CD4-positive, alpha-beta T cell (primary cell): ENCODE data around the gene PITRM1. TPM values are rescaled to one million over a fixed set of nuclear protein-coding genes. Genes with fewer than 3 reads are reported as not detected.

Source experiments
- ATAC-seq: fragments of 200-7000 bp; cut with Tn5 transposase; one replicate; pipeline ENCODE4 v1.10.0; 2022; ENCODE audit warnings: mild to moderate bottlenecking; ENCODE audit not compliant: poor library complexity
- CTCF ChIA-PET: fragments of 350-600 bp; sonication (Branson Sonifier 250); formaldehyde crosslinking; loops from one replicate; lab custom pipeline; 2021; ENCODE audit warnings: antibody characterized with exemption, inconsistent platforms; lab: Charles Lee
- POLR2A ChIA-PET: fragments of 350-600 bp; sonication (Branson Sonifier 250); formaldehyde crosslinking; loops from one replicate; lab custom pipeline; 2021; ENCODE audit warnings: antibody characterized with exemption, inconsistent platforms; lab: Charles Lee
- DNase-seq, 14 experiments: peaks; one replicate each; pipeline ENCODE4 v3.0.0-alpha.2; 2013 to 2020; ENCODE audit warnings: mixed read lengths in 2 of 14
- H3K27ac ChIP-seq, 2 donors: one replicate each; pipeline versions ENCODE4 v1.5.1 to v1.7.0; 2013; ENCODE audit warnings: low read length in 2 of 2, low read depth in 1 of 2, mild to moderate bottlenecking in 1 of 2
- H3K27me3 ChIP-seq, 2 experiments: 1 replicate in 1 of 2; 2 replicates in 1 of 2; pipeline versions ENCODE4 v1.6.1 to v1.7.0; 2013; ENCODE audit warnings: low read length in 2 of 2, control low read depth in 1 of 2, mild to moderate bottlenecking in 1 of 2, moderate library complexity in 1 of 2; ENCODE audit not compliant: insufficient read depth in 2 of 2, control insufficient read depth in 1 of 2
- H3K36me3 ChIP-seq: one replicate; pipeline ENCODE4 v1.6.1; 2013; ENCODE audit warnings: low read length, control low read depth; ENCODE audit not compliant: insufficient read depth
- H3K4me1 ChIP-seq: one replicate; pipeline ENCODE4 v1.6.1; 2013; ENCODE audit warnings: low read length, control low read depth; ENCODE audit not compliant: insufficient read depth
- H3K4me3 ChIP-seq: one replicate; pipeline ENCODE4 v1.5.1; 2013; ENCODE audit warnings: mild to moderate bottlenecking, low read length, moderate library complexity
- H3K9me3 ChIP-seq, 2 experiments: 1 replicate in 1 of 2; 2 replicates in 1 of 2; pipeline versions ENCODE4 v1.6.1 to v1.7.0; 2013; ENCODE audit warnings: low read length in 2 of 2, mild to moderate bottlenecking in 2 of 2, control low read depth in 1 of 2, moderate library complexity in 1 of 2; ENCODE audit not compliant: control insufficient read depth in 1 of 2, insufficient read depth in 1 of 2
- H3K27ac Mint-ChIP-seq: one replicate; pipeline ENCODE4 v1.8.0; 2020; ENCODE audit warnings: mixed read lengths
- H3K27me3 Mint-ChIP-seq: one replicate; pipeline ENCODE4 v1.8.0; 2021; ENCODE audit warnings: mixed read lengths
- H3K36me3 Mint-ChIP-seq: one replicate; pipeline ENCODE4 v1.8.0; 2021; ENCODE audit warnings: low read depth, mixed read lengths
- H3K4me1 Mint-ChIP-seq: one replicate; pipeline ENCODE4 v1.8.0; 2021; ENCODE audit warnings: low read depth, mixed read lengths
- H3K4me3 Mint-ChIP-seq: one replicate; pipeline ENCODE4 v1.8.0; 2020; ENCODE audit warnings: mild to moderate bottlenecking, mixed read lengths
- H3K9me3 Mint-ChIP-seq: one replicate; pipeline ENCODE4 v1.8.0; 2020; ENCODE audit warnings: mixed read lengths
- intact Hi-C, 2 experiments: fragments of 100-400 bp; cut with DNase I in 1 of 2; cut with micrococcal nuclease in 1 of 2; formaldehyde crosslinking; loops; one replicate each; pipeline versions ENCODE4 v1.15.1 to v1.9.0; 2023 to 2025; cut with DNase I, micrococcal nuclease
- total RNA-seq, 174 experiments: library from RNA in 2 of 174; stranded (reverse) in 2 of 174; gene quantifications; one replicate each; pipeline ENCODE4 v1.2.3 and lab custom pipeline; 2021 to 2026
- TF ChIP-seq, protein P1 (sequence below): fragments of 200-600 bp; IDR thresholded peaks from one replicate; pipeline ENCODE4 v1.8.0; 2022; ENCODE audit warnings: antibody characterized with exemption, mild to moderate bottlenecking

PITRM1 gene
- total RNA-seq, 2 experiments from 2014 or later: 76.7 to 77.8 TPM

DNA sequence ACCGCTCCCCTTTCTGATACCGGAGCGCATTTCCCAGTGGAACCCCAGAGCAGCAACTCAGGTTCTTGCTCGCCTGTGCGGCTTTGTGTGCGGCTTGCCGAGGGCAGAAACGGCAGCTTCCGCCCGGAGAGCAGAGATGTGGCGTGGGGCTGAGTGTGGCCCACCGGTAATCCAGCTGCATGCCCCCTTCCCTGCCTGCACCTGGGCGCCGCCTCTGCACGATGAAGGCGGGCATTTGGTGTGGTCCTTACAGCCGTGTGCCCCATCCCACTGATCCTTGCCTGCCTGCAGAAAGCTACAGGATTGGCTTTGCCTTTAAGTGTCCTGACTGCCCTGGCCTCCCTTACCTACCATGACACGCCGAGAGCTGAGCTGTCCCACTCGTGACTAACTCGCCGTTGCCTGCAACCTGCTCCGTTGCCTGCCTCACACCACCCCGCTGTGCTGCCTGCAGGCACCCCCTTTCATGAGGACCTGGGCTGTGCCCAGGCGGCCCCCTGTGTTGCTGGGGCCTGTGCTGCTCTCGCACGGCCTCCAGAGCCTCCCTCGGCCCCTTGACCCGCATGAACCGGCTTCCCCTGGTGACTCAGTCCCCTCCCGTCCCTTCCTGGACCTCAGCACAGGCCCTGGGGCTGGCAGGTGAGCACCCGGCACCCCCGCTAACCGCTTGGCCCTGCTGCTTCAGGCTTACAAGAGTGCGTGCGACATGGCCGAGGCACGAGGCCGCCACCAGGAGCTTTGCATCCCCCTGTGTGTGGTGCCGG, 48.0 kb downstream of the PITRM1 start:
- ATAC-seq: no peak
- H3K4me3 ChIP-seq: no peak overlapping the region
- H3K27me3 Mint-ChIP-seq: no peaks in the 10 kb centered on the region
- no peaks in the 10 kb centered on the region for H3K4me1 Mint-ChIP-seq
- intact Hi-C loops: no loop called here
- POLR2A ChIA-PET: no interaction called here
- TF ChIP-seq, protein P1, sequence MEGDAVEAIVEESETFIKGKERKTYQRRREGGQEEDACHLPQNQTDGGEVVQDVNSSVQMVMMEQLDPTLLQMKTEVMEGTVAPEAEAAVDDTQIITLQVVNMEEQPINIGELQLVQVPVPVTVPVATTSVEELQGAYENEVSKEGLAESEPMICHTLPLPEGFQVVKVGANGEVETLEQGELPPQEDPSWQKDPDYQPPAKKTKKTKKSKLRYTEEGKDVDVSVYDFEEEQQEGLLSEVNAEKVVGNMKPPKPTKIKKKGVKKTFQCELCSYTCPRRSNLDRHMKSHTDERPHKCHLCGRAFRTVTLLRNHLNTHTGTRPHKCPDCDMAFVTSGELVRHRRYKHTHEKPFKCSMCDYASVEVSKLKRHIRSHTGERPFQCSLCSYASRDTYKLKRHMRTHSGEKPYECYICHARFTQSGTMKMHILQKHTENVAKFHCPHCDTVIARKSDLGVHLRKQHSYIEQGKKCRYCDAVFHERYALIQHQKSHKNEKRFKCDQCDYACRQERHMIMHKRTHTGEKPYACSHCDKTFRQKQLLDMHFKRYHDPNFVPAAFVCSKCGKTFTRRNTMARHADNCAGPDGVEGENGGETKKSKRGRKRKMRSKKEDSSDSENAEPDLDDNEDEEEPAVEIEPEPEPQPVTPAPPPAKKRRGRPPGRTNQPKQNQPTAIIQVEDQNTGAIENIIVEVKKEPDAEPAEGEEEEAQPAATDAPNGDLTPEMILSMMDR: no peak
- H3K36me3 ChIP-seq: peaks cover 42% of the 10 kb centered on the region
- no peaks in the 10 kb centered on the region for H3K27me3 ChIP-seq
- H3K9me3 Mint-ChIP-seq: no peaks in the 10 kb centered on the region
- H3K4me1 ChIP-seq: no peaks in the 10 kb centered on the region
- CTCF ChIA-PET: no interaction called here
- H3K4me3 Mint-ChIP-seq: no peak overlapping the region
- H3K9me3 ChIP-seq: peaks cover 0 to 44% of the 10 kb centered on the region in 2 experiments
- H3K27ac Mint-ChIP-seq: no peak overlapping the region
- H3K36me3 Mint-ChIP-seq: peaks cover 79% of the 10 kb centered on the region
- DNase-seq: no peak
- no peak overlapping the region for H3K27ac ChIP-seq

DNA sequence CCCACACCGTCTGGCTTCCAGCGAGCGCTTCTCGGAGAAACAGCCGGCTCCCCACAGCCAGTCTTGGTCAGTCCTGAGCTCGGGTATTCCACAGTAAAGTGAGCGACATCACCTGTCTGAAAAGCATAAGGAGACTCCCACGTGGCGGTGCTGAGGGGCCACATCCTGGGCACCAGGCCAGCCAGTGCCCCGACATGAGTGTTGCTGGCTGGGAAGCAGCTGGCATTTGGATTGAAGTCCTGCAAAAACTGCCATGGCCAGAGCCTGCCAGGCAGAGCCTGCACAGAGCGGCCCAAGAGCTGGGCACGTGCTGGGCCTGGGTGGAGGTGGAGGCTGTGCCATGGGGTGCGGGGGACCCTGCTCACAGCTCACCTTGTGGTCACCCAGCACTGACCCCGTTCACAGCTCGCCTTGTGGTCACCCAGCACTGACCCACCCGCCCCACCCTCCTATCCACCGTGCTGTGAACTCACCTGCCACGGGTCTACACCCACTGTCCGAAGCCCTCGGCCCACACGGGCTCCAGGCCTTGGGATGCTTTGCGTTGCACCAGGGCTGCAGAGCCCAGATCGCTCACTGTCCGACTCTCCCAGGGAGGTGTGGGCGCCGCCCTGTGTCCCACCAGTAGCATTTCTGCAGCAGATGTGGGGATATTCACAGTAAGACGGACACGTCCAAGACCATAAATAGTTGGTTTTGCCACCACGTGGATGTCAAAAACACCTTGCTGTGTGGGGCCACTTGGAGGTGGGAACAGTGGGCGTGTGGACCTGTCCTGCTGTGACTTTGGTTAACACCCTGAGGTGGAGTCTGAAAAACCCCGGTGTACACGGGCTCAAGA, 48.8 kb downstream of the PITRM1 start:
- Histone ChIP-seq H3K27ac (no peak overlapping the region), H3K4me1 (no peaks in the 10 kb centered on the region), H3K9me3 (peaks cover 0 to 37% of the 10 kb centered on the region in 2 experiments), H3K27me3 (no peaks in the 10 kb centered on the region), H3K4me3 (no peak overlapping the region), H3K36me3 (peaks cover 47% of the 10 kb centered on the region)
- no peak for DNase-seq
- POLR2A ChIA-PET: no interaction called here
- Mint-ChIP-seq H3K36me3 (peaks cover 78% of the 10 kb centered on the region), H3K27ac (no peak overlapping the region), H3K4me3 (no peak overlapping the region), H3K9me3 (no peaks in the 10 kb centered on the region), H3K27me3 (no peaks in the 10 kb centered on the region), H3K4me1 (no peaks in the 10 kb centered on the region)
- CTCF ChIA-PET: no interaction called here
- intact Hi-C loops: no loop called here
- TF ChIP-seq, protein P1: no peak
- no peak for ATAC-seq

DNA sequence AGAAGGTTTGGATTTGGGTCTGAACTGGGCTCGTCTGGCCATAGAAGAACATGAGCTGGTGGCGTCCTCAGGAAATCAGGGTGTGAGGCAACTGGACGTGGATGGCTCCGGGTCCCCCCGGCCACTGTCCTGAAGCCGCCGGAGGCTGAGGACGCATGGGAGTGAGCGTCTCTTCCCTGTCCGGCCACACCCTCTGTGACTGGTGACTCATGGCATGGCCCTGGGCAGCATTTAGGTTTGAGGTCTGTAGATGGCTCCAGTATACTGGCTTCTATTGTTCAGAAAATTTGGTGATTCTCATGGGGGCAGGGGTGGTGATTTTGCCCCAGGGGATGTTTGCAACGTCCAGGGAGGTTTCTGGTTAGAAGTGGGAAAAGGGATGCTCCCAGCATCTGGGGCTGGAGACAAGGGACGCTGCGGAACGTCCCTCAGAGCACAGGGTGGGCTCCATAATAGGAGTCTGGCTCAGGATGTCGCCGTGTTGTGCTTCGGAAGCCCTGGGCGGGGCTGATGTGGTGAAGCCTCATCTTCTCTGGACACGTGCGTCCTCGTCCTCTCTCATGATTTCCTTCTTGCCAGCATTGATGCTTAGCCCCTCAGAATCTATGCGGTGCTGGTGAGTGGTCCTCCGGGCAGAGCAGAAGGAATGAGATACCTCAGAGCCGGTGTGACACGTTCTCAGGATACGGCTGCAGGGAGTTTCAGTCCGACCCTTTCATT, 49.9 kb downstream of the PITRM1 start:
- intact Hi-C loops: no loop called here
- ATAC-seq (no peak), DNase-seq (no peak)
- Mint-ChIP-seq H3K4me1 (no peaks in the 10 kb centered on the region), H3K27ac (no peak overlapping the region), H3K36me3 (peaks cover 78% of the 10 kb centered on the region), H3K27me3 (no peaks in the 10 kb centered on the region), H3K9me3 (no peaks in the 10 kb centered on the region), H3K4me3 (no peak overlapping the region)
- Histone ChIP-seq H3K36me3 (peaks cover 50% of the 10 kb centered on the region), H3K4me1 (no peaks in the 10 kb centered on the region), H3K4me3 (no peak overlapping the region), H3K27ac (no peak overlapping the region), H3K9me3 (peaks cover 0 to 26% of the 10 kb centered on the region in 2 experiments), H3K27me3 (no peaks in the 10 kb centered on the region)
- CTCF ChIA-PET: no interaction called here
- POLR2A ChIA-PET: no interaction called here
- TF ChIP-seq, protein P1: no peak
